22Rv1 (cell line): ENCODE data around the gene LAMA2.

Source experiments
- CTCF ChIP-seq: fragments of 450-650 bp; IDR thresholded peaks from 2 replicates; pipeline ENCODE4 v1.5.1; 2017; ENCODE audit warnings: mild to moderate bottlenecking
- ZFX ChIP-seq: fragments of 450-650 bp; IDR thresholded peaks from 2 replicates; pipeline ENCODE4 v1.6.1; 2017; ENCODE audit warnings: antibody characterized with exemption, borderline replicate concordance

DNA sequence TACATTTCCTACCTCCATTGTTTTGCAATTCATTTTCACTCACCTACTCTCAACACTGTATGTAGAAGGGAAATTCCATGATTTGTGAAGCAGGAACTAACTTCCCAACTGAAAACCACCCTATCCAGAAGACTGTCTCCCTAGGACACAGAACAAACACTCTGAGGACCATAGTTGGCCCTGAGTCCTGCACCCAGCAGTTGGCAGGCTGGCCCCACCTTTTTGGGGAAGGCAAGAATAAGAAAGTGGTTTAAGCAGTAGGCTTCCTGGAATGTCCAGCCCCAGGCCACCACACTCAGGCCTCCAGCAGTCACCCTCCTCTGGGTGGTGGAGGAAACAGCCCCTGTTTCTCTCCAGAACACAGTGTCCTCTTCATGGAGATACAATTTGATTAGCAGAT is 568.2 kb downstream of the LAMA2 start:
- TF ChIP-seq CTCF (no peak), ZFX (no peak)
